HEK293 (cell line): ENCODE data around the gene TENT4A.

Source experiments
- ZNF138 ChIP-seq: fragments of 450-650 bp; formaldehyde crosslinking; IDR thresholded peaks from 2 replicates; pipeline ENCODE4 v1.5.1; 2016; ENCODE audit warnings: missing biosample characterization, missing genetic modification characterization, borderline replicate concordance
- TF ChIP-seq, protein P1 (sequence below): fragments of 450-650 bp; formaldehyde crosslinking; IDR thresholded peaks from 2 replicates; pipeline ENCODE4 v1.5.1; 2016; ENCODE audit warnings: missing biosample characterization, missing genetic modification characterization, low read depth
- TF ChIP-seq, protein P2 (sequence below): fragments of 450-650 bp; formaldehyde crosslinking; IDR thresholded peaks from 2 replicates; pipeline ENCODE4 v1.5.1; 2016; ENCODE audit warnings: missing biosample characterization, missing genetic modification characterization

DNA sequence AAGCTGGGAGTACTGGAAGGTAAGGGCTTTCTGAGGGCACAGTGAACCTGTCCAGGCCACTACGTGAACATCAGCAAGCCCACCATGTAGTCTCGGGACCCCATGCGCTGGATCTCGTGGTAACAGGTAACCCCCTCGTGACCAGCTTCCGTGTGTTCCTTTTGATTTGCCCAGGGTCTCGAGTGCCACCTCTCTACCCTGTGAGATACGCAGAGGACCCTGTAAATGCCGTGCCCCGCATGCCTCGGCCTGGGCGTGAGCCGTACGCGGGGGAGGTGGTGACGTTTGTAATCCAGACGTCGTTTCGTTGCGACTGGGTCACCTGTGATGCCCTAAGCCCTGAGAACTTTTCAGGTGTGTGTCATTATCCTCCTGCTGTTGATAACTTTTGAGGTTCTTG lies 45.5 kb downstream of the TENT4A start:
- no peak for TF ChIP-seq ZNF138
- TF ChIP-seq, protein P1, sequence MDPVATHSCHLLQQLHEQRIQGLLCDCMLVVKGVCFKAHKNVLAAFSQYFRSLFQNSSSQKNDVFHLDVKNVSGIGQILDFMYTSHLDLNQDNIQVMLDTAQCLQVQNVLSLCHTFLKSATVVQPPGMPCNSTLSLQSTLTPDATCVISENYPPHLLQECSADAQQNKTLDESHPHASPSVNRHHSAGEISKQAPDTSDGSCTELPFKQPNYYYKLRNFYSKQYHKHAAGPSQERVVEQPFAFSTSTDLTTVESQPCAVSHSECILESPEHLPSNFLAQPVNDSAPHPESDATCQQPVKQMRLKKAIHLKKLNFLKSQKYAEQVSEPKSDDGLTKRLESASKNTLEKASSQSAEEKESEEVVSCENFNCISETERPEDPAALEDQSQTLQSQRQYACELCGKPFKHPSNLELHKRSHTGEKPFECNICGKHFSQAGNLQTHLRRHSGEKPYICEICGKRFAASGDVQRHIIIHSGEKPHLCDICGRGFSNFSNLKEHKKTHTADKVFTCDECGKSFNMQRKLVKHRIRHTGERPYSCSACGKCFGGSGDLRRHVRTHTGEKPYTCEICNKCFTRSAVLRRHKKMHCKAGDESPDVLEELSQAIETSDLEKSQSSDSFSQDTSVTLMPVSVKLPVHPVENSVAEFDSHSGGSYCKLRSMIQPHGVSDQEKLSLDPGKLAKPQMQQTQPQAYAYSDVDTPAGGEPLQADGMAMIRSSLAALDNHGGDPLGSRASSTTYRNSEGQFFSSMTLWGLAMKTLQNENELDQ, result no peak
- TF ChIP-seq, protein P2, sequence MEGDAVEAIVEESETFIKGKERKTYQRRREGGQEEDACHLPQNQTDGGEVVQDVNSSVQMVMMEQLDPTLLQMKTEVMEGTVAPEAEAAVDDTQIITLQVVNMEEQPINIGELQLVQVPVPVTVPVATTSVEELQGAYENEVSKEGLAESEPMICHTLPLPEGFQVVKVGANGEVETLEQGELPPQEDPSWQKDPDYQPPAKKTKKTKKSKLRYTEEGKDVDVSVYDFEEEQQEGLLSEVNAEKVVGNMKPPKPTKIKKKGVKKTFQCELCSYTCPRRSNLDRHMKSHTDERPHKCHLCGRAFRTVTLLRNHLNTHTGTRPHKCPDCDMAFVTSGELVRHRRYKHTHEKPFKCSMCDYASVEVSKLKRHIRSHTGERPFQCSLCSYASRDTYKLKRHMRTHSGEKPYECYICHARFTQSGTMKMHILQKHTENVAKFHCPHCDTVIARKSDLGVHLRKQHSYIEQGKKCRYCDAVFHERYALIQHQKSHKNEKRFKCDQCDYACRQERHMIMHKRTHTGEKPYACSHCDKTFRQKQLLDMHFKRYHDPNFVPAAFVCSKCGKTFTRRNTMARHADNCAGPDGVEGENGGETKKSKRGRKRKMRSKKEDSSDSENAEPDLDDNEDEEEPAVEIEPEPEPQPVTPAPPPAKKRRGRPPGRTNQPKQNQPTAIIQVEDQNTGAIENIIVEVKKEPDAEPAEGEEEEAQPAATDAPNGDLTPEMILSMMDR (tag by site-specific recombination), result no peak
